Tracheal epithelial cell (primary cell): ENCODE measurements around the gene ECM1. TPM values are rescaled to one million over a fixed set of nuclear protein-coding genes. Genes with fewer than 3 reads are reported as not detected.

Source experiments
- total RNA-seq: library from RNA; depleted of rRNA; stranded (reverse); fragments of >200 nt; gene quantifications from 2 replicates; pipeline ENCODE4 v1.2.1, GENCODE V29; 2014

ECM1 gene
- total RNA-seq: 0.96 and 13.9 TPM in 2 replicates

DNA sequence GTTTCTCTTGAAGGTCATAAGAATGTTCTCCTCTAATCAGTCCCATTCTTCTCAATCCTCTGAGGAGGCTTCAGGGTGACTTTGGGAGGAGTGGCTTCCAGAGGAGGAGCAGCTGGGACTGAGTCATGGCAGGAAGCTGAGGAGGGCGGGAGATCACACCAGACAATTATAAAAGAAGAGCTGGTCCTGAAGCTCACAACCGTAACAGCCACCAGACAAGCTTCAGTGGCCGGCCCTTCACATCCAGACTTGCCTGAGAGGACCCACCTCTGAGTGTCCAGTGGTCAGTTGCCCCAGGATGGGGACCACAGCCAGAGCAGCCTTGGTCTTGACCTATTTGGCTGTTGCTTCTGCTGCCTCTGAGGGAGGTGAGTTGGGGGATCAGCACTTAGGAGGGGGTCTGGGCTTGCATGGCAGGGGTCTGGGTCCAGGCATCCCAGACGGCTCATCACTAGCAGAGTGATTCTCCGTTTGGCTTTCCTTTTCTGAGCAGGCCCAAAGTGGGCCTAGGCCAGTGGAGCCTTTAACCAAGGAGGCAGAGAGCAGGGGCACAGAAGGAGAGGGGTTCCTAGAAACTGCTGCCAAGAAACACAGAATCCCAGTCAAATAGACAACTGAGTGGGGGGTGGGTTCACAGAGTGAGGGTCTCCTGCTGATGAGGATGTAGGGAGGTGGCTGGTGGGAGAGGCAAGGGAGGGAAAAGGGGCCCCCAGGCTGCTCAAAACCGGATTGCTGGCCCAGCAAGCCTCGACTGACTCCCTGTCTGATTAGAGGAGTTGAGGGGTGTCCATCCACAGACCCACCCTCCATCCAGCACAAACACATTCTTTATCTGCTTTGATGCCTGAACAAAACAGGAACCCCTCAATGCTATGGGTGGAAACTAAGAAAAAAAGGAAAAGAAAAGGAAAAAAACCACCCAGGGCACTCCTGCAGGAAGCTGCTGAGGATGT lies at the start of gene ECM1:
Gene ECM1 (plus strand): TSS at position 198 of the 953 bp plus-strand sequence. CDS start 101 bp downstream, at position 299.

DNA sequence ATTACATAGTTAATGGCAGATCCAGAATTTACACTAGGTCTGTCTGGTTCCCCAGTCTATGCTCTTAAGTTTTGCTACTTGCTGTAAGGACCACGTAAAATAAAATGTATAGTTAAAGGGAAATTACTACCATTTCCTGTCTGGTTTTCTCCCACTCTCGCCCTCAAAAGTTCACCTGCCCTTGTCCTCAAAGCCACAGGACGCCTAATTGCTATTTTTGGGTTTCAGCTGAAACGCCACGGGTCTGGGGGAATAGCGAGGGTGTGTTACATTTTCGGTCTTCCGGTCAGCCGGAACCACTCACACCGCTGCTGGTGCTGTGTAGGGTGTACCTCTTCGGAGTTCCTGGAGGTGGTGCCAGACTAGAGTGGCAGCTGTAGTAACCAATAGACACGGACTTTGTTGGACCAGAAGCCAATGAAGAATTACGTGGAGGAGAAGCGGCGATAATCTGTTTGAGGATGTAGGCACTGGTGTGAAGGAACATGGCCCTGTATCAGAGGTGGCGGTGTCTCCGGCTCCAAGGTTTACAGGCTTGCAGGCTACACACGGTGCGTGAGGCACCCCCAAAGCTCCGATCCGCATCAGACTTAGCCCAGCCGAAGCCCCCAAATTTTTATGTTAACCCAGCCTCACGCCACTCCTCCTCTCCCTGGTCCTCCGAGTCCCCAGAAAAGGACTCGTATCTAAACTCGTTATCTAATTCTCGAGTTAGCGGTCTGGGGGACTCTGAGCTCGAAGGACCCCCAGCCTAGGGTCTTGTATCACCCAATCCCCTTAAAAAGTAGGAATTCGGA lies 20.7 kb upstream of the ECM1 start, which contains the start of gene TARS2:
Gene TARS2 (plus strand): TSS at position 454 of the 797 bp plus-strand sequence. CDS start 32 bp downstream, at position 486.

GRCh38 chr1:150515328-150516049 lies 7.6 kb downstream of the ECM1 start, which contains the start of gene FALEC:
FALEC (plus strand) TSS chr1:150515752.

GRCh38 chr1:150548632-150549495 lies 41.0 kb downstream of the ECM1 start, which contains the start of gene ADAMTSL4:
ADAMTSL4 (plus strand) TSS chr1:150549408; CDS start chr1:150552289, 2,881 bp downstream.

Other genes with a start within 250 kb of the ECM1 start
- 121 and 161 TPM in 2 replicates for gene APH1A, start 239.1 kb upstream of the ECM1 start, total RNA-seq
- 0.48 and 0.85 TPM in 2 replicates for gene C1orf54, start 235.3 kb upstream of the ECM1 start, total RNA-seq
- gene CIART, start 225.6 kb upstream of the ECM1 start, total RNA-seq: 5.1 and 6.3 TPM in 2 replicates
- 35.8 and 37.8 TPM in 2 replicates for gene MRPS21, start 214.2 kb upstream of the ECM1 start, total RNA-seq
- 21.4 and 23.9 TPM in 2 replicates for gene PRPF3, start 186.6 kb upstream of the ECM1 start, total RNA-seq
- gene RPRD2, start 144.0 kb upstream of the ECM1 start, total RNA-seq: 5.5 and 7.5 TPM in 2 replicates
- 17.8 and 23.4 TPM in 2 replicates for gene TARS2, start 20.7 kb upstream of the ECM1 start, total RNA-seq
- not detected in 2 replicates for gene FALEC, start 7.6 kb downstream of the ECM1 start, total RNA-seq
- gene ADAMTSL4, start 41.3 kb downstream of the ECM1 start, total RNA-seq: 2.4 and 3.0 TPM in 2 replicates
- 252 and 361 TPM in 2 replicates for gene MCL1, start 71.5 kb downstream of the ECM1 start, total RNA-seq
- 120 and 260 TPM in 2 replicates for gene ENSA, start 121.5 kb downstream of the ECM1 start, total RNA-seq
- gene GOLPH3L, start 189.0 kb downstream of the ECM1 start, total RNA-seq: 11.6 and 11.7 TPM in 2 replicates
- gene HORMAD1, start 212.8 kb downstream of the ECM1 start, total RNA-seq: 1.1 and 1.2 TPM in 2 replicates